ENCODE data around the gene STAM. TPM values are rescaled to one million over a fixed set of nuclear protein-coding genes. Genes with fewer than 3 reads are reported as not detected.

Gene STAM
- total RNA-seq, 1 experiment from 2014 or later, result 38.8 TPM

DNA sequence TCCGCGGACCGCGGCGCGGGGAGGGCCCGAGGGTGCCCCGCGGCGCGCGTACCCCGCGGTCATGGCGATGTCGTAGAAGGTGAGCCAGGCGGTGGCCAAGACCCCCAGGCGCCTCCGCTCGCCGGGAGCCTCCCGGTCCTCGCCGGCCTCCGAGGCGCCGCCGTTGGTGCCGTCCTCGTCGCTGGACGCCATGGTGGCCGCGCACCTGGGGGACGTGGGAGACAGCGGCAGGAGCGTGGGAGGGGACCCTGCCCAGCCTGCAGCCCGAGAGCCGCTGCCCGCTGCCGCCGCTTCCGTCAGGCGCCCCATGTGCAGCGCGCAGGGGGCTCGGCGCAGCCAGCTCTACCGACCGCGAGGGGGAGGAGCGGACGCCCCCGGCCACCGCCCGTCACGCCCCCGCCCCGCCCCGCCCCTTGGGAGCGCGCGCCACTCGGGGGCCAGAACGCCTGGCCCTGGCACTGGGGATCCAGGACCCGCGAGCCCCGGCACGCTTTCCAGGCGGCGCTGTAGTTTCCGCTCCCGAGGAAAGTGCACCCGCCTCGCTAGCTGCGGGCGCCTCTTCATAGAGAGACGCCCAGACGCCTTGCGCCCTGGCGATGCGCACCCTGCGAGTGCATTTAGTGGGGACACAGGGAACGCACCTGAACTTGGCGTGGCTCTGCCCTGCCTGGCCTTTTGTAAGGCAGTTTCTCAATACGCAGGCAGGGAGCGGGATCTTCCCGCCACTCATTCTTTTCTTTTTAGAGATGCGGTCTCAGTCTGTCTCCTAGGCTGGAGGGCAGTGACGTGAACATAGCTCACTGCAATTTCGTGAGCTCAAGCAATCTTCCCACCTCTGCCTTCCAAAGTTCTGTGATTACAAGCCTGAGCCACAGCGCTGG, 26.7 kb upstream of the STAM start, which contains the start of gene HACD1:
Gene HACD1, minus strand, starts transcription at position 344 of the 881 bp plus-strand sequence. Its CDS starts 35 bp downstream, at position 309.
- Histone ChIP-seq H4K20me1 (ENCODE audit: insufficient read depth) (no peaks in the 10 kb centered on the region), H2AFZ (peak within 1 kb of the TSS; percentile 97), H3K4me3 (peak within 1 kb of the TSS; percentile 77), H3K9me3 (ENCODE audit: insufficient read depth, low read depth) (no peaks in the 10 kb centered on the region), H3K9me2 (ENCODE audit: insufficient read depth) (no peaks in the 10 kb centered on the region), H3K27me3 (ENCODE audit: insufficient read depth, low read depth) (no peaks in the 10 kb centered on the region), H3K4me1 (replicated peaks; ENCODE audit: insufficient read depth) (no peaks in the 10 kb centered on the region), H3K4me2 (peak within 1 kb of the TSS; percentile 88), H3K36me3 (ENCODE audit: low read depth) (no peaks in the 10 kb centered on the region), H3K27ac (peak within 1 kb of the TSS; percentile 65), H3K79me2 (ENCODE audit: low read depth) (0 out of 2 replicates have a peak, but pooled peaks cover 5% of the 10 kb centered on the region), H3F3A (ENCODE audit: insufficient read depth, low read depth) (no peaks in the 10 kb centered on the region; the same call in 1 of the 2 replicates)
- TF ChIP-seq, protein P1, sequence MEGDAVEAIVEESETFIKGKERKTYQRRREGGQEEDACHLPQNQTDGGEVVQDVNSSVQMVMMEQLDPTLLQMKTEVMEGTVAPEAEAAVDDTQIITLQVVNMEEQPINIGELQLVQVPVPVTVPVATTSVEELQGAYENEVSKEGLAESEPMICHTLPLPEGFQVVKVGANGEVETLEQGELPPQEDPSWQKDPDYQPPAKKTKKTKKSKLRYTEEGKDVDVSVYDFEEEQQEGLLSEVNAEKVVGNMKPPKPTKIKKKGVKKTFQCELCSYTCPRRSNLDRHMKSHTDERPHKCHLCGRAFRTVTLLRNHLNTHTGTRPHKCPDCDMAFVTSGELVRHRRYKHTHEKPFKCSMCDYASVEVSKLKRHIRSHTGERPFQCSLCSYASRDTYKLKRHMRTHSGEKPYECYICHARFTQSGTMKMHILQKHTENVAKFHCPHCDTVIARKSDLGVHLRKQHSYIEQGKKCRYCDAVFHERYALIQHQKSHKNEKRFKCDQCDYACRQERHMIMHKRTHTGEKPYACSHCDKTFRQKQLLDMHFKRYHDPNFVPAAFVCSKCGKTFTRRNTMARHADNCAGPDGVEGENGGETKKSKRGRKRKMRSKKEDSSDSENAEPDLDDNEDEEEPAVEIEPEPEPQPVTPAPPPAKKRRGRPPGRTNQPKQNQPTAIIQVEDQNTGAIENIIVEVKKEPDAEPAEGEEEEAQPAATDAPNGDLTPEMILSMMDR (conservative IDR thresholded peaks at IDR 0.05), result no peak; the same call in 1 of the 2 replicates
- no peak for TF ChIP-seq EZH2 (IDR thresholded peaks at IDR 0.05; ENCODE audit: low read depth)
- DNase-seq, result peak; percentile 46 to 81
- intact Hi-C loops (cut with micrococcal nuclease; ENCODE audit: unreplicated experiment), result loop anchor here (1.0 to 5.0 kb wide), 2 partner anchors 26 to 120 kb away; no protein-coding TSS in a partner anchor
- CTCF ChIA-PET, result interaction anchor here (0.9 kb wide), 1 partner anchor 233 kb away, joined by 3 read pairs; no protein-coding TSS in a partner anchor
- BruUV-seq (replicated peaks), result no TSS peak
- POLR2A ChIA-PET (ENCODE audit: unreplicated experiment), result interaction anchor here (0.5 to 0.7 kb wide), 6 partner anchors 35 to 800 kb away, joined by 3 to 24 read pairs (median 5); no protein-coding TSS in a partner anchor

DNA sequence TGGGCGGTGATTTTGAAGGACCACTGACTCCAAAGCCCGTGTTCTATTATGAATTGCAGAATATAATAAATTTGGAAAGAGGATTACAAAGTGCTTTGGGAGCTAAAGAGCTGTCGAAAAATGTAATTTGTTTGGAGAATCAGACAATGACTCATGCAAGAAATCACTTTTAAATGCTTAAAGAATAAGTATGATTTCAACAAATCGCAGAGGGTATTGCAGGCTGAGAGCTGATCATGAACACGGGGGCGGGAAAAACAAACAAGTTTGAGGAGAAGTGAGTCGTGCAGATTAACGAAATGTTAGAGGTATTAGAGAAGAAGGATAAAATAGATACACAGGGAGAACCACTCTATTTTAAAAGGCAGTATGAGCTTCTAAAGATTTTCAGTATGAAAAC, 21.9 kb upstream of the STAM start:
- H2AFZ ChIP-seq, result no peak overlapping the region
- H3K4me3 ChIP-seq, result no peak overlapping the region
- BruUV-seq (replicated peaks), result no TSS peak
- DNase-seq, result no peak
- POLR2A ChIA-PET (ENCODE audit: unreplicated experiment), result interaction anchor here (0.6 kb wide), 1 partner anchor 791 kb away, joined by 3 read pairs; no protein-coding TSS in a partner anchor
- H3K9me3 ChIP-seq (ENCODE audit: insufficient read depth, low read depth), result no peaks in the 10 kb centered on the region
- no peak overlapping the region for H3K27ac ChIP-seq
- H3K36me3 ChIP-seq (ENCODE audit: low read depth), result no peaks in the 10 kb centered on the region
- CTCF ChIA-PET, result no interaction called here
- H4K20me1 ChIP-seq (ENCODE audit: insufficient read depth), result no peaks in the 10 kb centered on the region
- intact Hi-C loops (cut with micrococcal nuclease; ENCODE audit: unreplicated experiment), result no loop called here
- no peaks in the 10 kb centered on the region for H3K27me3 ChIP-seq (ENCODE audit: insufficient read depth, low read depth)
- no peaks in the 10 kb centered on the region; the same call in 1 of the 2 replicates for H3F3A ChIP-seq (ENCODE audit: insufficient read depth, low read depth)
- H3K9me2 ChIP-seq (ENCODE audit: insufficient read depth), result no peaks in the 10 kb centered on the region
- no peak overlapping the region for H3K4me2 ChIP-seq
- no peaks in the 10 kb centered on the region for H3K4me1 ChIP-seq (replicated peaks; ENCODE audit: insufficient read depth)
- TF ChIP-seq EZH2 (IDR thresholded peaks at IDR 0.05; ENCODE audit: low read depth), result no peak
- TF ChIP-seq, protein P1 (conservative IDR thresholded peaks at IDR 0.05), result no peak
- H3K79me2 ChIP-seq (ENCODE audit: low read depth), result no peaks in the 10 kb centered on the region

DNA sequence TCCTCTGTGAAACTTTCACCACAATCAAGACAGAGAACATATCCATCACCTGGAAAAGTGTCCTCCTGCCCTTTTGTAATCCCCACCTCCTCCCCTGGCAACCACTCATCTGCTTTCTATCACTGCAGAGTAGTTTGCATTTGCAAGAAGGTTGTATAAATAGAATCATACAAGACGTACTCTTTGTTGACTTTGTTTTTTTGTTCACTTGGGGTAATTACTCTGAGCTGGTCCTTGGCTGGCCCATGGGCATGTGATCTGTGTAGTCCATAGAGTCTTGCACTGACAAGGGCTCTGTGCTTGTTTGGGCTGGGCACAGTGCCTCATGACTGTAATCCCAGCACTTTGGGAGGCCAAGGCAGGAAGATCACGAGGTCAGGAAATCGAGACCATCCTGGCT, 19.0 kb upstream of the STAM start:
- Histone ChIP-seq H3K36me3 (ENCODE audit: low read depth) (no peaks in the 10 kb centered on the region), H3K9me2 (ENCODE audit: insufficient read depth) (no peaks in the 10 kb centered on the region), H3K79me2 (ENCODE audit: low read depth) (no peaks in the 10 kb centered on the region), H3K27me3 (ENCODE audit: insufficient read depth, low read depth) (no peaks in the 10 kb centered on the region), H3K4me1 (replicated peaks; ENCODE audit: insufficient read depth) (no peaks in the 10 kb centered on the region), H4K20me1 (ENCODE audit: insufficient read depth) (no peaks in the 10 kb centered on the region), H3K4me3 (no peak overlapping the region), H3K9me3 (ENCODE audit: insufficient read depth, low read depth) (no peaks in the 10 kb centered on the region), H2AFZ (no peak overlapping the region), H3K4me2 (no peak overlapping the region), H3F3A (ENCODE audit: insufficient read depth, low read depth) (no peaks in the 10 kb centered on the region), H3K27ac (no peak overlapping the region)
- ChIA-PET POLR2A (ENCODE audit: unreplicated experiment) (no interaction called here), CTCF (no interaction called here)
- intact Hi-C loops (cut with micrococcal nuclease; ENCODE audit: unreplicated experiment), result no loop called here
- no peak for TF ChIP-seq EZH2 (IDR thresholded peaks at IDR 0.05; ENCODE audit: low read depth)
- TF ChIP-seq, protein P1 (conservative IDR thresholded peaks at IDR 0.05), result no peak
- DNase-seq, result no peak
- no TSS peak for BruUV-seq (replicated peaks)
